GM12891 (cell line): ENCODE data around the gene ALG1L2.

ENCODE experiments used
- POLR2A ChIP-seq: IDR thresholded peaks from 2 replicates; pipeline ENCODE4 v1.6.1; 2011; ENCODE audit warnings: low read depth, low read length, control low read depth
- POU2F2 ChIP-seq: IDR thresholded peaks from 2 replicates; pipeline ENCODE4 v1.6.1; 2011; ENCODE audit warnings: low read depth, mild to moderate bottlenecking, control low read depth, low read length, moderate library complexity

- no peak for TF ChIP-seq POU2F2
- TF ChIP-seq POLR2A, result no peak
Observed at GRCh38 chr3:130073582-130073981, 8.0 kb upstream of the ALG1L2 start.
